H1 (cell line): Measurements from ENCODE around the gene TMED9. TPM values are rescaled to one million over a fixed set of nuclear protein-coding genes. Genes with fewer than 3 reads are reported as not detected.

Experiments
- polyA plus RNA-seq, 7 experiments: library from polyadenylated mRNA; depleted of rRNA in 3 of 7; stranded (reverse) in 5 of 7; unstranded in 2 of 7; fragments of >200 nt in 5 of 7; fragments of 200-250 nt in 2 of 7; gene quantifications; 1 replicate in 5 of 7; 2 replicates in 1 of 7; 4 replicates in 1 of 7; pipeline versions ENCODE4 v1.2.1 to v1.2.3, GENCODE V29; 2011 to 2013; ENCODE audit warnings: missing spikeins in 2 of 7, mixed read lengths in 2 of 7
- total RNA-seq: library from RNA; stranded (reverse); fragmentation: NEBNext Ultra II Directional; extraction: Animal tissue kit (Norgen Biotek cat#: 25700); gene quantifications from 2 replicates; pipeline ENCODE4 v1.2.1, GENCODE V29; 2021

The TMED9 gene
- total and polyA plus RNA-seq, 2 of the 8 experiments (the other 6 are each of a cell fraction or from before 2014, with no cell fraction given): 130 to 160 TPM

Other genes starting within 250 kb of the TMED9 start
- 116 and 119 TPM in 2 replicates for gene LMAN2, start 240.5 kb upstream of the TMED9 start, total RNA-seq
- 225 and 357 TPM in 2 replicates for gene LMAN2, start 240.5 kb upstream of the TMED9 start, polyA plus RNA-seq (2011; rRNA removed)
- gene RGS14, start 234.3 kb upstream of the TMED9 start, total RNA-seq: 20.6 and 24.4 TPM in 2 replicates
- gene RGS14, start 234.3 kb upstream of the TMED9 start, polyA plus RNA-seq (2011; rRNA removed): 46.1 and 66.5 TPM in 2 replicates
- gene SLC34A1, start 207.8 kb upstream of the TMED9 start, total RNA-seq: not detected in 2 replicates
- not detected in 2 replicates for gene SLC34A1, start 207.8 kb upstream of the TMED9 start, polyA plus RNA-seq (2011; rRNA removed)
- not detected in 2 replicates for gene PFN3, start 191.5 kb upstream of the TMED9 start, total RNA-seq
- not detected in 2 replicates for gene PFN3, start 191.5 kb upstream of the TMED9 start, polyA plus RNA-seq (2011; rRNA removed)
- gene F12, start 182.6 kb upstream of the TMED9 start, total RNA-seq: 5.4 and 6.5 TPM in 2 replicates
- 7.8 and 12.0 TPM in 2 replicates for gene F12, start 182.6 kb upstream of the TMED9 start, polyA plus RNA-seq (2011; rRNA removed)
- 52.0 and 57.8 TPM in 2 replicates for gene GRK6, start 165.5 kb upstream of the TMED9 start, total RNA-seq
- 31.8 and 50.8 TPM in 2 replicates for gene GRK6, start 165.5 kb upstream of the TMED9 start, polyA plus RNA-seq (2011; rRNA removed)
- 8.0 and 8.6 TPM in 2 replicates for gene PRR7, start 145.4 kb upstream of the TMED9 start, total RNA-seq
- 11.8 and 23.1 TPM in 2 replicates for gene PRR7, start 145.4 kb upstream of the TMED9 start, polyA plus RNA-seq (2011; rRNA removed)
- gene DBN1, start 118.6 kb upstream of the TMED9 start, total RNA-seq: 325 and 333 TPM in 2 replicates
- gene DBN1, start 118.6 kb upstream of the TMED9 start, polyA plus RNA-seq (2011; rRNA removed): 168 and 250 TPM in 2 replicates
- gene PDLIM7, start 94.6 kb upstream of the TMED9 start, total RNA-seq: 86.7 and 94.2 TPM in 2 replicates
- 67.3 and 118 TPM in 2 replicates for gene PDLIM7, start 94.6 kb upstream of the TMED9 start, polyA plus RNA-seq (2011; rRNA removed)
- gene DOK3, start 82.4 kb upstream of the TMED9 start, total RNA-seq: 6.4 and 8.6 TPM in 2 replicates
- 4.2 and 6.3 TPM in 2 replicates for gene DOK3, start 82.4 kb upstream of the TMED9 start, polyA plus RNA-seq (2011; rRNA removed)
- 101 and 102 TPM in 2 replicates for gene DDX41, start 75.2 kb upstream of the TMED9 start, total RNA-seq
- gene DDX41, start 75.2 kb upstream of the TMED9 start, polyA plus RNA-seq (2011; rRNA removed): 135 and 187 TPM in 2 replicates
- 69.8 and 75.2 TPM in 2 replicates for gene FAM193B, start 37.6 kb upstream of the TMED9 start, total RNA-seq
- 49.9 and 91.8 TPM in 2 replicates for gene FAM193B, start 37.6 kb upstream of the TMED9 start, polyA plus RNA-seq (2011; rRNA removed)
- gene B4GALT7, start 7.9 kb downstream of the TMED9 start, total RNA-seq: 17.3 and 18.7 TPM in 2 replicates
- 31.9 and 38.1 TPM in 2 replicates for gene B4GALT7, start 7.9 kb downstream of the TMED9 start, polyA plus RNA-seq (2011; rRNA removed)
- gene FAM153A, start 190.7 kb downstream of the TMED9 start, total RNA-seq: not detected in 2 replicates
- gene FAM153A, start 190.7 kb downstream of the TMED9 start, polyA plus RNA-seq (2011; rRNA removed): 0.22 TPM in 1 of 2 replicates, not detected in the other